Cardiac muscle cell (in vitro differentiated cells and primary cell): ENCODE data around the gene ADORA2A. TPM values are rescaled to one million over a fixed set of nuclear protein-coding genes. Genes with fewer than 3 reads are reported as not detected.

Experiments used
- DNase-seq, 2 donors: peaks; one replicate each; pipeline versions ENCODE4 v3.0.0 to v3.0.0-alpha.2; 2010 to 2017; ENCODE audit warnings: low read depth in 1 of 2, low spot score in 1 of 2
- H3K27ac ChIP-seq: fragments of 200-600 bp; sonication (generic); 2 replicates; pipeline ENCODE4 v1.5.1; 2016
- H3K27me3 ChIP-seq: fragments of 200-600 bp; sonication (generic); 2 replicates; pipeline ENCODE4 v1.6.0; 2016; ENCODE audit warnings: control low read depth
- H3K36me3 ChIP-seq: fragments of 200-600 bp; sonication (generic); 2 replicates; pipeline ENCODE4 v1.5.1; 2016; ENCODE audit warnings: control low read depth
- H3K4me1 ChIP-seq: fragments of 200-600 bp; sonication (generic); 2 replicates; pipeline ENCODE4 v1.8.1; 2017; ENCODE audit warnings: low read depth, mild to moderate bottlenecking, mixed run types
- H3K4me3 ChIP-seq: fragments of 200-600 bp; sonication (generic); 2 replicates; pipeline ENCODE4 v1.5.1; 2016; ENCODE audit warnings: mild to moderate bottlenecking
- H3K9me3 ChIP-seq: fragments of 200-600 bp; sonication (generic); 2 replicates; pipeline ENCODE4 v1.5.1; 2017; ENCODE audit warnings: low read depth, mild to moderate bottlenecking, control low read depth
- CTCF ChIP-seq: IDR thresholded peaks from 2 replicates; pipeline ENCODE4 v1.5.1; 2012; ENCODE audit warnings: low read depth, mild to moderate bottlenecking, low read length
- polyA plus RNA-seq: library from polyadenylated mRNA; unstranded; fragments of >200 nt; fragmentation: Nextera tagmentation; extraction: Ambion mirVana; gene quantifications from 2 replicates; pipeline ENCODE4 v1.2.1, GENCODE V29; 2016
- total RNA-seq: library from RNA; depleted of rRNA; stranded (reverse); fragments of >200 nt; gene quantifications from 2 replicates; pipeline ENCODE4 v1.2.3, GENCODE V29; 2016

ADORA2A gene
- total and polyA plus RNA-seq, 2 experiments from 2014 or later = 4.0 to 13.7 TPM

GRCh38 chr22:24431309-24432034, 4.1 kb downstream of the ADORA2A start:
- Histone ChIP-seq H3K9me3 (no peaks in the 10 kb centered on the region), H3K27ac (no peak overlapping the region), H3K36me3 (no peaks in the 10 kb centered on the region), H3K27me3 (no peaks in the 10 kb centered on the region), H3K4me1 (no peaks in the 10 kb centered on the region), H3K4me3 (no peak overlapping the region)
- no peak for DNase-seq
- TF ChIP-seq CTCF = no peak

GRCh38 chr22:24432059-24432853, 4.9 kb downstream of the ADORA2A start:
- Histone ChIP-seq H3K27ac (no peak overlapping the region), H3K4me1 (no peaks in the 10 kb centered on the region), H3K27me3 (no peaks in the 10 kb centered on the region), H3K9me3 (no peaks in the 10 kb centered on the region), H3K4me3 (no peak overlapping the region), H3K36me3 (no peaks in the 10 kb centered on the region)
- TF ChIP-seq CTCF = no peak
- peak; percentile 29 to 82 for DNase-seq

- DNase-seq = no peak
- Histone ChIP-seq H3K27me3 (no peaks in the 10 kb centered on the region), H3K27ac (no peak overlapping the region), H3K9me3 (no peaks in the 10 kb centered on the region), H3K4me3 (no peak overlapping the region), H3K36me3 (no peaks in the 10 kb centered on the region), H3K4me1 (no peaks in the 10 kb centered on the region)
- no peak for TF ChIP-seq CTCF
Observed at GRCh38 chr22:24433001-24433827, 5.8 kb downstream of the ADORA2A start.

GRCh38 chr22:24433828-24434470, 6.5 kb downstream of the ADORA2A start:
- no peak overlapping the region for H3K27ac ChIP-seq
- TF ChIP-seq CTCF = no peak
- H3K9me3 ChIP-seq = no peaks in the 10 kb centered on the region
- no peak overlapping the region for H3K4me3 ChIP-seq
- H3K27me3 ChIP-seq = no peaks in the 10 kb centered on the region
- H3K4me1 ChIP-seq = no peaks in the 10 kb centered on the region
- H3K36me3 ChIP-seq = no peaks in the 10 kb centered on the region
- DNase-seq = no peak
